Smooth muscle cell of the coronary artery (primary cell): Measurements from ENCODE around the gene ACTR5. TPM values are rescaled to one million over a fixed set of nuclear protein-coding genes. Genes with fewer than 3 reads are reported as not detected.

Experiments used
- total RNA-seq: library from RNA; depleted of rRNA; stranded (reverse); fragments of >200 nt; gene quantifications from 2 replicates; pipeline ENCODE4 v1.2.3, GENCODE V29; 2014; ENCODE audit warnings: low replicate concordance

The ACTR5 gene
- 3.4 and 4.8 TPM in 2 replicates for total RNA-seq

DNA sequence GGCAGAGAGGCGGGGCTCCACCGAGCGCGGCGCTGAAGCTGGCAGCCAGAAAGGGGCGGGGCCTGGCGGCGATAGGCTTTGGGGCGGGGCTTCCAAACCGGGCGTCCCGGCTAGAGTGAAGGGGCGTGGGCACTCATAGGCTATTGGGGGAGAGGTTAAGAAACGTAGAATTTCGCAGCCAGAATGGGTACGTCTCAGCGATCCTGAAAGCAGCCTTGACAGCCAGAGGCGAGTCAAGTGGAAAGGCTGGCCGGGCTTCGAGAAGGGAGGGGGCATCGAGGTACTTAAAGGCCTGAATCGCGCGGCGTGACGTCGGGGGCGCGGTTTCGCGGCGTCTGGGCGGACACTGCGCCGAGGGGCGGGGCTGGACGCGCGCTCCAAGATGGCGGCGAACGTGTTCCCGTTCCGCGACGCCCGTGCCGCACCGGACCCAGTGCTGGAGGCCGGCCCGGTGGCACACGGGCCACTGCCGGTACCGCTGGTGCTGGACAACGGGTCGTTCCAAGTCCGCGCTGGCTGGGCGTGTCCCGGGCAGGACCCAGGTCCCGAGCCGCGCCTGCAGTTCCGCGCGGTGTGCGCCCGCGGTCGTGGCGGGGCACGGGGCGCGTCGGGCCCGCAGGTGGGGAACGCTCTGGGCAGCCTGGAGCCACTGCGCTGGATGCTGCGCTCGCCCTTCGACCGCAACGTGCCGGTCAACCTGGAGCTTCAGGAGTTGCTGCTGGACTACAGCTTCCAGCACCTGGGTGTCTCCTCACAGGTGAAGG, at the start of gene ACTR5:
Gene ACTR5 (plus strand): TSS at position 364 of the 764 bp plus-strand sequence. CDS start 19 bp downstream, at position 383.

DNA sequence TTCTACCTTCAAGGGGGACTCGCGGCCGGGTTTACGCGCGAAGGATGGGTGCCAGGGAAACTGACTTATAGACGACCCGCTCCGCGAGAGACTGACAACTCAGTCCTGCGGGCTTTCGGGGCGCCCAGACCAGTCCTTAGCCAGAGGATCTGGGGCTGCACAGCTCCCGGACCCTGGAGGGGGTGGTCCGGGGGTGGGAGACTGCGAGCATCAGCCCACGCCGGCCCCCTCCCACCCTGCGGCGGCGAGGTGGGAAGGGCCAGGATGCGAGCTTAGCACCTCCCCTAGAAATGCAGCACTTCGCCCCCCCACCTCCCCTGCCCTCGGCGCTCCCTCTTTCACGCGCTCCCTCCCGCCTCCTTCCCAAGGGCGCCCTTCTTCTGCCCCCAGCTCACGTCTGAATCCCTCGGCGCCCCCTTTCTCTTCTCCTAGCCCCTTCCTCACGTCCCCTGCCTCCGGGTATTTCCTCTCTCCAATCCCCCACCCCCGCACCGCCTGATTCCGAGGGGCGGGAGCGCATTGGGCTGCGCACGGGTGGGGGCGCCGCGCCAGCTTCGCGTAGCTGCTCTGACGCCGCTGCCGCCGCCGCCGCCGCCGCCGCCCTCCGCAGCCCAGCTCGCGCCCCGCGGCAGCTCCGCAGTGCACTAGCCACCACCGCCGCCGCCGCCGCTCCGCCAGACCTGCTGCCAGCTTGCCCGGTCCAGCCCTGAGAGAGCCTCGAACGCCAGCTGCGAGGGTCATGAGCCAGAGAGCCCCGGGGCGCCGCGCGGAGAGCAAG, 24.2 kb upstream of the ACTR5 start, which contains the start of gene SLC32A1:
Gene SLC32A1 (plus strand): TSS at position 639 of the 778 bp plus-strand sequence. CDS start 239 bp downstream, outside the sequence.

GRCh38 chr20:38805502-38805957, 57.3 kb downstream of the ACTR5 start, which contains the start of gene PPP1R16B:
Gene PPP1R16B (plus strand): TSS chr20:38805697. CDS start chr20:38835926, 30,229 bp downstream.

Other genes starting within 250 kb of the ACTR5 start
- gene ADIG, start 167.3 kb upstream of the ACTR5 start, total RNA-seq = not detected in 2 replicates
- not detected in 2 replicates for gene ARHGAP40, start 146.7 kb upstream of the ACTR5 start, total RNA-seq
- gene SLC32A1, start 24.0 kb upstream of the ACTR5 start, total RNA-seq = not detected in 2 replicates
- 0.12 and 0.23 TPM in 2 replicates for gene PPP1R16B, start 57.2 kb downstream of the ACTR5 start, total RNA-seq
- 1.5 and 5.6 TPM in 2 replicates for gene FAM83D, start 178.0 kb downstream of the ACTR5 start, total RNA-seq
- gene DHX35, start 213.9 kb downstream of the ACTR5 start, total RNA-seq = 5.9 and 8.2 TPM in 2 replicates